ENCODE data around the gene MYO5B. TPM values are rescaled to one million over a fixed set of nuclear protein-coding genes. Genes with fewer than 3 reads are reported as not detected.

The MYO5B gene
- total RNA-seq, 1 donor from 2014 or later, result 6.7 TPM

GRCh38 chr18:50125456-50125855 lies 69.5 kb downstream of the MYO5B start:
- no peak overlapping the region for H3K4me2 ChIP-seq
- Mint-ChIP-seq H3K4me3 (no peak overlapping the region), H3K9me3 (no peaks in the 10 kb centered on the region), H3K36me3 (no peaks in the 10 kb centered on the region), H3K27me3 (ENCODE audit: insufficient read depth, low read depth) (peaks cover 4% of the 10 kb centered on the region), H3K27ac (no peak overlapping the region), H3K4me1 (peaks cover 20% of the 10 kb centered on the region)
- H3K4me1 ChIP-seq, result peaks cover 20% of the 10 kb centered on the region
- no peaks in the 10 kb centered on the region for H3K9me3 ChIP-seq (ENCODE audit: low read depth)
- H4K20me1 ChIP-seq (ENCODE audit: low read depth), result no peaks in the 10 kb centered on the region
- H3K4me3 ChIP-seq, result no peak overlapping the region
- no peak for DNase-seq (ENCODE audit: low spot score)
- H3K9ac ChIP-seq, result no peak overlapping the region
- H3K27ac ChIP-seq, result no peak overlapping the region
- no peaks in the 10 kb centered on the region for H3K36me3 ChIP-seq
- H2AFZ ChIP-seq (replicated peaks), result no peak overlapping the region
- no peaks in the 10 kb centered on the region for H3K27me3 ChIP-seq
- peaks cover 12% of the 10 kb centered on the region for H3F3A ChIP-seq (ENCODE audit: low read depth)
- no peaks in the 10 kb centered on the region for H3K79me2 ChIP-seq (ENCODE audit: low read depth)
- TF ChIP-seq EZH2 (IDR thresholded peaks at IDR 0.05), result no peak
- no peak for TF ChIP-seq CTCF (IDR thresholded peaks at IDR 0.05)
- TF ChIP-seq EZH2phosphoT487 (IDR thresholded peaks at IDR 0.05), result no peak

DNA sequence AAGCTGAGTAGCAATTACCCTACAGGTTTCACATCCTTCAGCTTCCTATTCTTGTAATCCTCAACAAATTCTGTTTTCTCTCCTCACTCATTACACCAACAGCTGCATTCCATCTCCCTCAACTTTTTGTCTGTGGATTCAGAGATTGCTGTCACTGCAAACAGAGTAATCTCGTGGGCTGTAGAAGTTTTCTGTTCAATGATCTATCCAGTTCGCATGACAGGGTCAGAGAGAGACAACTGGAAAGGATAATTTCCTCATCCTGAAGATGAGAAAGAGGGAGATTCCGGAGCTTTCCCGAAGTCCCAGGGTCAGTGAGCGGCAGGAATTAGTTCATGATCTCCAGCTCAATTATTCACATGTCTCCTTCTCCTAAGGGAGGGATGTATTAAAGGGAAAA lies 75.7 kb downstream of the MYO5B start:
- Histone ChIP-seq H3K9ac (no peak overlapping the region), H3F3A (ENCODE audit: low read depth) (no peaks in the 10 kb centered on the region), H3K36me3 (no peaks in the 10 kb centered on the region), H3K4me1 (peaks cover under 1% of the 10 kb centered on the region), H4K20me1 (ENCODE audit: low read depth) (no peaks in the 10 kb centered on the region), H2AFZ (replicated peaks) (no peak overlapping the region), H3K4me3 (no peak overlapping the region), H3K27me3 (no peaks in the 10 kb centered on the region), H3K9me3 (ENCODE audit: low read depth) (no peaks in the 10 kb centered on the region), H3K79me2 (ENCODE audit: low read depth) (no peaks in the 10 kb centered on the region), H3K4me2 (no peak overlapping the region), H3K27ac (no peak overlapping the region)
- peaks cover 6% of the 10 kb centered on the region for H3K27me3 Mint-ChIP-seq (ENCODE audit: insufficient read depth, low read depth)
- H3K9me3 Mint-ChIP-seq, result no peaks in the 10 kb centered on the region
- H3K4me3 Mint-ChIP-seq, result no peak overlapping the region
- DNase-seq (ENCODE audit: low spot score), result no peak
- H3K27ac Mint-ChIP-seq, result no peak overlapping the region
- H3K4me1 Mint-ChIP-seq, result peaks cover 10% of the 10 kb centered on the region
- no peaks in the 10 kb centered on the region for H3K36me3 Mint-ChIP-seq
- TF ChIP-seq EZH2 (IDR thresholded peaks at IDR 0.05), result no peak
- TF ChIP-seq CTCF (IDR thresholded peaks at IDR 0.05), result no peak
- no peak for TF ChIP-seq EZH2phosphoT487 (IDR thresholded peaks at IDR 0.05)

- no peaks in the 10 kb centered on the region for H4K20me1 ChIP-seq (ENCODE audit: low read depth)
Measured at GRCh38 chr18:50117863-50118262, 77.1 kb downstream of the MYO5B start.

More at GRCh38 chr18:50117863-50118262, 77.1 kb downstream of the MYO5B start:
- H3K79me2 ChIP-seq (ENCODE audit: low read depth), result no peaks in the 10 kb centered on the region
- no peaks in the 10 kb centered on the region for H3K9me3 ChIP-seq (ENCODE audit: low read depth)
- peaks cover 22% of the 10 kb centered on the region for H3K4me1 Mint-ChIP-seq
- H3K4me2 ChIP-seq, result no peak overlapping the region
- peak overlapping the region; percentile 35 for H2AFZ ChIP-seq (replicated peaks)
- no peaks in the 10 kb centered on the region for H3F3A ChIP-seq (ENCODE audit: low read depth)
- no peak overlapping the region for H3K4me3 ChIP-seq
- H3K27ac ChIP-seq, result no peak overlapping the region
- no peaks in the 10 kb centered on the region for H3K36me3 ChIP-seq
- TF ChIP-seq CTCF (IDR thresholded peaks at IDR 0.05) (no peak), EZH2 (IDR thresholded peaks at IDR 0.05) (no peak), EZH2phosphoT487 (IDR thresholded peaks at IDR 0.05) (no peak)
- no peaks in the 10 kb centered on the region for H3K9me3 Mint-ChIP-seq
- no peak overlapping the region for H3K9ac ChIP-seq
- no peaks in the 10 kb centered on the region for H3K36me3 Mint-ChIP-seq
- H3K4me1 ChIP-seq, result peaks cover 12% of the 10 kb centered on the region
- no peak overlapping the region for H3K27ac Mint-ChIP-seq
- no peak overlapping the region for H3K4me3 Mint-ChIP-seq
- peaks cover 10% of the 10 kb centered on the region for H3K27me3 Mint-ChIP-seq (ENCODE audit: insufficient read depth, low read depth)
- H3K27me3 ChIP-seq, result no peaks in the 10 kb centered on the region
- DNase-seq (ENCODE audit: low spot score), result no peak
